GM23338 (cell line): ENCODE data around the gene CHMP5.

Experiments used
- CREB1 ChIP-seq: fragments of 250-450 bp; sonication (Bioruptor Pico); IDR thresholded peaks from 2 replicates; pipeline ENCODE4 v1.5.0; 2020; ENCODE audit warnings: low read depth, mild to moderate bottlenecking, moderate library complexity
- CTCF ChIP-seq, 2 experiments: fragments of 200-600 bp in 1 of 2; sonication (generic) in 1 of 2; conservative IDR thresholded peaks; 2 replicates each; pipeline versions ENCODE4 v1.5.1 to v1.6.1; 2016 to 2017; ENCODE audit warnings: antibody characterized with exemption in 2 of 2, low read depth in 2 of 2, mild to moderate bottlenecking in 2 of 2, moderate library complexity in 1 of 2
- ETS1 ChIP-seq: IDR thresholded peaks from 2 replicates; pipeline ENCODE4 v1.6.1; 2016; ENCODE audit warnings: antibody characterized with exemption
- EZH2 ChIP-seq: fragments of 200-600 bp; sonication (generic); IDR thresholded peaks from one replicate; pipeline ENCODE4 v1.8.0; 2017; ENCODE audit warnings: antibody characterized with exemption, mild to moderate bottlenecking, low read depth; ENCODE audit not compliant: unreplicated experiment
- EZH2phosphoT487 ChIP-seq: fragments of 200-600 bp; sonication (generic); IDR thresholded peaks from one replicate; pipeline ENCODE4 v1.8.1; 2018; ENCODE audit warnings: antibody characterized with exemption; ENCODE audit not compliant: unreplicated experiment
- JUNB ChIP-seq: IDR thresholded peaks from one replicate; pipeline ENCODE4 v1.6.1; 2016; ENCODE audit warnings: antibody characterized with exemption; ENCODE audit not compliant: unreplicated experiment
- NANOG ChIP-seq: IDR thresholded peaks from 2 replicates; pipeline ENCODE4 v1.6.1; 2016; ENCODE audit warnings: antibody characterized with exemption, borderline replicate concordance
- POLR2AphosphoS5 ChIP-seq: IDR thresholded peaks from 2 replicates; pipeline ENCODE4 v1.6.1; 2016; ENCODE audit warnings: antibody characterized with exemption, low read depth
- REST ChIP-seq: IDR thresholded peaks from one replicate; pipeline ENCODE4 v1.6.1; 2018; ENCODE audit warnings: antibody characterized with exemption; ENCODE audit not compliant: unreplicated experiment
- ZNF114 ChIP-seq: fragments of 250-450 bp; sonication (Bioruptor Pico); IDR thresholded peaks from 2 replicates; pipeline ENCODE4 v1.5.0; 2020; ENCODE audit warnings: mild to moderate bottlenecking, moderate library complexity
- ZNF331 ChIP-seq: fragments of 250-450 bp; sonication (Bioruptor Pico); IDR thresholded peaks from 2 replicates; pipeline ENCODE4 v1.5.0; 2020; ENCODE audit warnings: low read depth, mild to moderate bottlenecking, moderate library complexity
- TF ChIP-seq, protein P1 (sequence below): fragments of 250-450 bp; sonication (Bioruptor Pico); IDR thresholded peaks from 2 replicates; pipeline ENCODE4 v1.5.0; 2020; ENCODE audit warnings: mild to moderate bottlenecking, moderate library complexity

DNA sequence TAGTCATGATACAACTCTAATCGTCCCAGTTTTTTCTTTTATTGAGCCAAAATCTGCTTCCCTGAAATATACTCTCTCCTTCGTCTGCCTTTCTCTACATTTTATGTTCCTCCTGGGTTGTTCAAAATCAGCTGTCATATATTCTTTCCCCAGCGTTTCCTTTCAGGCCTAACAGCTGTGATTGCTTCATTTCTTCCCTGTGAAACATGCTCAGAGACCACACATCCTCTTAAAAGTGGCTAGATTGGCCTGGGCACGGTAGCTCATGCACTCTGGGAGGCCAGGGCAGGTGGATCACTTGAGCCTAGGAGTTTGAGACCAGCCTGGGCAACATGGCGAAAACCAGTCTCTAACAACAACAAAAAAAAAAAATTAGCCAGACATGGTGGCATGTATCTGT lies 50.5 kb downstream of the CHMP5 start:
- no peak for TF ChIP-seq CTCF (conservative IDR thresholded peaks at IDR 0.05; ENCODE audit: low read depth in 2 of 2)
- TF ChIP-seq POLR2AphosphoS5: no peak
- TF ChIP-seq REST: no peak
- TF ChIP-seq EZH2: no peak
- TF ChIP-seq, protein P1, sequence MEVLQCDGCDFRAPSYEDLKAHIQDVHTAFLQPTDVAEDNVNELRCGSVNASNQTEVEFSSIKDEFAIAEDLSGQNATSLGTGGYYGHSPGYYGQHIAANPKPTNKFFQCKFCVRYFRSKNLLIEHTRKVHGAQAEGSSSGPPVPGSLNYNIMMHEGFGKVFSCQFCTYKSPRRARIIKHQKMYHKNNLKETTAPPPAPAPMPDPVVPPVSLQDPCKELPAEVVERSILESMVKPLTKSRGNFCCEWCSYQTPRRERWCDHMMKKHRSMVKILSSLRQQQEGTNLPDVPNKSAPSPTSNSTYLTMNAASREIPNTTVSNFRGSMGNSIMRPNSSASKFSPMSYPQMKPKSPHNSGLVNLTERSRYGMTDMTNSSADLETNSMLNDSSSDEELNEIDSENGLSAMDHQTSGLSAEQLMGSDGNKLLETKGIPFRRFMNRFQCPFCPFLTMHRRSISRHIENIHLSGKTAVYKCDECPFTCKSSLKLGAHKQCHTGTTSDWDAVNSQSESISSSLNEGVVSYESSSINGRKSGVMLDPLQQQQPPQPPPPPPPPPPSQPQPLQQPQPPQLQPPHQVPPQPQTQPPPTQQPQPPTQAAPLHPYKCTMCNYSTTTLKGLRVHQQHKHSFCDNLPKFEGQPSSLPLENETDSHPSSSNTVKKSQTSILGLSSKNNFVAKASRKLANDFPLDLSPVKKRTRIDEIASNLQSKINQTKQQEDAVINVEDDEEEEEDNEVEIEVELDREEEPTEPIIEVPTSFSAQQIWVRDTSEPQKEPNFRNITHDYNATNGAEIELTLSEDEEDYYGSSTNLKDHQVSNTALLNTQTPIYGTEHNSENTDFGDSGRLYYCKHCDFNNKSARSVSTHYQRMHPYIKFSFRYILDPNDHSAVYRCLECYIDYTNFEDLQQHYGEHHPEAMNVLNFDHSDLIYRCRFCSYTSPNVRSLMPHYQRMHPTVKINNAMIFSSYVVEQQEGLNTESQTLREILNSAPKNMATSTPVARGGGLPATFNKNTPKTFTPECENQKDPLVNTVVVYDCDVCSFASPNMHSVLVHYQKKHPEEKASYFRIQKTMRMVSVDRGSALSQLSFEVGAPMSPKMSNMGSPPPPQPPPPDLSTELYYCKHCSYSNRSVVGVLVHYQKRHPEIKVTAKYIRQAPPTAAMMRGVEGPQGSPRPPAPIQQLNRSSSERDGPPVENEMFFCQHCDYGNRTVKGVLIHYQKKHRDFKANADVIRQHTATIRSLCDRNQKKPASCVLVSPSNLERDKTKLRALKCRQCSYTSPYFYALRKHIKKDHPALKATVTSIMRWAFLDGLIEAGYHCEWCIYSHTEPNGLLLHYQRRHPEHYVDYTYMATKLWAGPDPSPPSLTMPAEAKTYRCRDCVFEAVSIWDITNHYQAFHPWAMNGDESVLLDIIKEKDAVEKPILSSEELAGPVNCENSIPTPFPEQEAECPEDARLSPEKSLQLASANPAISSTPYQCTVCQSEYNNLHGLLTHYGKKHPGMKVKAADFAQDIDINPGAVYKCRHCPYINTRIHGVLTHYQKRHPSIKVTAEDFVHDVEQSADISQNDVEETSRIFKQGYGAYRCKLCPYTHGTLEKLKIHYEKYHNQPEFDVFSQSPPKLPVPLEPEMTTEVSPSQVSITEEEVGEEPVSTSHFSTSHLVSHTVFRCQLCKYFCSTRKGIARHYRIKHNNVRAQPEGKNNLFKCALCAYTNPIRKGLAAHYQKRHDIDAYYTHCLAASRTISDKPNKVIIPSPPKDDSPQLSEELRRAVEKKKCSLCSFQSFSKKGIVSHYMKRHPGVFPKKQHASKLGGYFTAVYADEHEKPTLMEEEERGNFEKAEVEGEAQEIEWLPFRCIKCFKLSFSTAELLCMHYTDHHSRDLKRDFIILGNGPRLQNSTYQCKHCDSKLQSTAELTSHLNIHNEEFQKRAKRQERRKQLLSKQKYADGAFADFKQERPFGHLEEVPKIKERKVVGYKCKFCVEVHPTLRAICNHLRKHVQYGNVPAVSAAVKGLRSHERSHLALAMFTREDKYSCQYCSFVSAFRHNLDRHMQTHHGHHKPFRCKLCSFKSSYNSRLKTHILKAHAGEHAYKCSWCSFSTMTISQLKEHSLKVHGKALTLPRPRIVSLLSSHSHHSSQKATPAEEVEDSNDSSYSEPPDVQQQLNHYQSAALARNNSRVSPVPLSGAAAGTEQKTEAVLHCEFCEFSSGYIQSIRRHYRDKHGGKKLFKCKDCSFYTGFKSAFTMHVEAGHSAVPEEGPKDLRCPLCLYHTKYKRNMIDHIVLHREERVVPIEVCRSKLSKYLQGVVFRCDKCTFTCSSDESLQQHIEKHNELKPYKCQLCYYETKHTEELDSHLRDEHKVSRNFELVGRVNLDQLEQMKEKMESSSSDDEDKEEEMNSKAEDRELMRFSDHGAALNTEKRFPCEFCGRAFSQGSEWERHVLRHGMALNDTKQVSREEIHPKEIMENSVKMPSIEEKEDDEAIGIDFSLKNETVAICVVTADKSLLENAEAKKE (CRISPR knock-in tag): no peak
- no peak for TF ChIP-seq ETS1
- no peak for TF ChIP-seq EZH2phosphoT487
- TF ChIP-seq JUNB: no peak
- TF ChIP-seq CREB1: no peak
- no peak for TF ChIP-seq ZNF114
- TF ChIP-seq NANOG: no peak
- TF ChIP-seq ZNF331 (CRISPR knock-in tag): no peak
